Mammary epithelial cell (primary cell): ENCODE data around the gene PSRC1.

ENCODE experiments used
- CTCF ChIP-seq, 2 donors: IDR thresholded peaks in 1 of 2; conservative IDR thresholded peaks in 1 of 2; 2 replicates each; pipeline ENCODE4 v1.5.1; 2011 to 2012; ENCODE audit warnings: inconsistent platforms in 2 of 2, low read length in 2 of 2, mild to moderate bottlenecking in 2 of 2, control low read depth in 1 of 2, low read depth in 1 of 2; ENCODE audit not compliant: insufficient read depth in 1 of 2; ENCODE audit errors: extremely low read depth in 1 of 2
- EZH2 ChIP-seq: IDR thresholded peaks from 2 replicates; pipeline ENCODE4 v1.6.1; 2012; ENCODE audit warnings: low read length, inconsistent platforms, borderline replicate concordance

- TF ChIP-seq CTCF (conservative IDR thresholded peaks at IDR 0.05 in 1 of 2, IDR thresholded peaks at IDR 0.05 in 1 of 2; ENCODE audit: extremely low read depth in 1 of 2, insufficient read depth in 1 of 2, low read depth in 1 of 2, low read length in 2 of 2), result no peak
- TF ChIP-seq EZH2, result no peak
These were observed 10.1 kb upstream of the PSRC1 start for GRCh38 chr1:109293026-109293425.
